ENCODE data around the gene SMIM28.

The SMIM28 gene

GRCh38 chr6:138382498-138383265 is 5.0 kb downstream of the SMIM28 start:
- TF ChIP-seq, protein P1, sequence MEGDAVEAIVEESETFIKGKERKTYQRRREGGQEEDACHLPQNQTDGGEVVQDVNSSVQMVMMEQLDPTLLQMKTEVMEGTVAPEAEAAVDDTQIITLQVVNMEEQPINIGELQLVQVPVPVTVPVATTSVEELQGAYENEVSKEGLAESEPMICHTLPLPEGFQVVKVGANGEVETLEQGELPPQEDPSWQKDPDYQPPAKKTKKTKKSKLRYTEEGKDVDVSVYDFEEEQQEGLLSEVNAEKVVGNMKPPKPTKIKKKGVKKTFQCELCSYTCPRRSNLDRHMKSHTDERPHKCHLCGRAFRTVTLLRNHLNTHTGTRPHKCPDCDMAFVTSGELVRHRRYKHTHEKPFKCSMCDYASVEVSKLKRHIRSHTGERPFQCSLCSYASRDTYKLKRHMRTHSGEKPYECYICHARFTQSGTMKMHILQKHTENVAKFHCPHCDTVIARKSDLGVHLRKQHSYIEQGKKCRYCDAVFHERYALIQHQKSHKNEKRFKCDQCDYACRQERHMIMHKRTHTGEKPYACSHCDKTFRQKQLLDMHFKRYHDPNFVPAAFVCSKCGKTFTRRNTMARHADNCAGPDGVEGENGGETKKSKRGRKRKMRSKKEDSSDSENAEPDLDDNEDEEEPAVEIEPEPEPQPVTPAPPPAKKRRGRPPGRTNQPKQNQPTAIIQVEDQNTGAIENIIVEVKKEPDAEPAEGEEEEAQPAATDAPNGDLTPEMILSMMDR (conservative IDR thresholded peaks at IDR 0.05; ENCODE audit: low read depth, low read length) = no peak
- H2AFZ ChIP-seq (ENCODE audit: low read depth) = no peak overlapping the region
- no peaks in the 10 kb centered on the region for H3K36me3 ChIP-seq (ENCODE audit: insufficient read depth)
- no peaks in the 10 kb centered on the region for H3K79me2 ChIP-seq (ENCODE audit: insufficient read depth, low read depth)
- H3K27ac ChIP-seq = no peak overlapping the region
- no peaks in the 10 kb centered on the region for H3K4me1 ChIP-seq (ENCODE audit: low read depth, poor library complexity, severe bottlenecking)
- no peaks in the 10 kb centered on the region for H4K20me1 ChIP-seq (ENCODE audit: insufficient read depth)
- no peak overlapping the region for H3K4me2 ChIP-seq
- no peak overlapping the region for H3K9ac ChIP-seq
- no peaks in the 10 kb centered on the region for H3K27me3 ChIP-seq (ENCODE audit: insufficient read depth, low read depth)
- H3K4me3 ChIP-seq (IDR thresholded peaks at IDR 0.05; ENCODE audit: insufficient read depth, low read depth, low read length) = no peak overlapping the region

- Histone ChIP-seq H3K4me1 (ENCODE audit: low read depth, poor library complexity, severe bottlenecking) (no peaks in the 10 kb centered on the region), H3K27ac (no peak overlapping the region), H3K27me3 (ENCODE audit: insufficient read depth, low read depth) (no peaks in the 10 kb centered on the region), H4K20me1 (ENCODE audit: insufficient read depth) (no peaks in the 10 kb centered on the region), H3K4me2 (no peak overlapping the region), H3K4me3 (IDR thresholded peaks at IDR 0.05; ENCODE audit: insufficient read depth, low read depth, low read length) (no peak overlapping the region), H3K36me3 (ENCODE audit: insufficient read depth) (no peaks in the 10 kb centered on the region), H2AFZ (ENCODE audit: low read depth) (no peak overlapping the region), H3K9ac (no peak overlapping the region), H3K79me2 (ENCODE audit: insufficient read depth, low read depth) (no peaks in the 10 kb centered on the region)
- TF ChIP-seq, protein P1 (conservative IDR thresholded peaks at IDR 0.05; ENCODE audit: low read depth, low read length) = no peak
Measured at GRCh38 chr6:138383776-138384175, 6.1 kb downstream of the SMIM28 start.

DNA sequence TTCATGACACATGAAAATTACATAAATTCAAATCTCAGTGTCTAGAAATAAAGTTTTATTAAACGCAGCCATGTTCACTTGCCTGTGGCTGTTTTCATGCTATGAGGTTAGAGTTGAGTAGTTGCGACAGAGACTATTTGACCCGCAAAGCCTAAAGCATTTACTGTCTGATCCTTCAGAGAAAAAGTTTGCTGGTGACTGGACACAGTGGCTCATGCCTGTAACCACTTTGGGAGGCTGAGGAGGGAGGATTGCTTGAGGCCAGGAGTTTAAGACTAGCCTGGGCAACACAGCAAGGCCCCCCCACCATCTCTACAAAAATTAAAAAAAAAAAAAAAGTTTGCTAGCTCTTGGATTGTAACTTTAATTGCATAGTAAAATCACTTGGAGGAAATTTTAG is 9.2 kb downstream of the SMIM28 start:
- Histone ChIP-seq H3K4me2 (no peak overlapping the region), H3K9ac (no peak overlapping the region), H3K27me3 (ENCODE audit: insufficient read depth, low read depth) (no peaks in the 10 kb centered on the region), H3K4me3 (IDR thresholded peaks at IDR 0.05; ENCODE audit: insufficient read depth, low read depth, low read length) (no peak overlapping the region), H3K4me1 (ENCODE audit: low read depth, poor library complexity, severe bottlenecking) (no peaks in the 10 kb centered on the region), H3K79me2 (ENCODE audit: insufficient read depth, low read depth) (no peaks in the 10 kb centered on the region), H4K20me1 (ENCODE audit: insufficient read depth) (no peaks in the 10 kb centered on the region), H2AFZ (ENCODE audit: low read depth) (no peak overlapping the region), H3K36me3 (ENCODE audit: insufficient read depth) (no peaks in the 10 kb centered on the region), H3K27ac (no peak overlapping the region)
- TF ChIP-seq, protein P1 (conservative IDR thresholded peaks at IDR 0.05; ENCODE audit: low read depth, low read length) = no peak

DNA sequence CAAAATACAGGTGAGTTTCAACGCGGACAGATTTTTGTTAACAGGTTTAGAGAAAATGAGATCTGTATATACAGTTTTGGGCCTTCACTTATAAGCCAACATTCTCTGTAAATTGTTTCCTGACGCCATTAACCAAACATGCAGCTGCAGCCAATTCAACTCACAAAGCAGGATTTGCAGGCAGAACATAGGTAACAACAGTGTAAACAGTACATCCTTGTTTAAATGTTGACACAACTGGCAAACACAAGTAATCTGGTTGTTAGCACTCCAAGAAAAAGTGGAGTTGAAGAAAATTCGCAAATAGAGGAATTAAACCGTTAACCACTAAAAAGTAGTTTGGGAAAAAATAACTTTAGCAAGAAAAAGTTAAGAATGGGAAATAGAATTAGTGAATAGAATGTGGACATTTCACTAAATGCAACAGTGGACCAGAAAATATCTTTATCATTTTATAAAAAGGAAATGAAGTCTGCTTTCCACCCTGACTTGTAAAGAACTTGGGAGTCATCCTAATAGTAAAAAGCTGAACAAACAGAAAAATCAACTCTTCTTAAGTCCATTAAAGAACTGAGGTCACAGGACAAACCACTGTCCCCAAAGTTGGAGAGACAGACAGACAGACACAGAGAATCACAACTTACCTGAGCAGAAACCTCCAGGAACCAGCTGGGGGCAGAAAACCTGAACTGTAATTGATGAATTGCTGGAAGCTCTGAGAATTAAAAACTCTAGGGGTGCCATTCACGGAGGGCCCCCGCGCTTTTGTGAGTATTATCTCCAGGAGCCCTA is 10.1 kb downstream of the SMIM28 start:
- Histone ChIP-seq H3K4me3 (IDR thresholded peaks at IDR 0.05; ENCODE audit: insufficient read depth, low read depth, low read length) (no peak overlapping the region), H3K27ac (no peak overlapping the region), H2AFZ (ENCODE audit: low read depth) (no peak overlapping the region)

More for the DNA sequence above, 10.1 kb downstream of the SMIM28 start:
- Histone ChIP-seq H3K4me1 (ENCODE audit: low read depth, poor library complexity, severe bottlenecking) (no peaks in the 10 kb centered on the region), H4K20me1 (ENCODE audit: insufficient read depth) (no peaks in the 10 kb centered on the region), H3K36me3 (ENCODE audit: insufficient read depth) (no peaks in the 10 kb centered on the region), H3K4me2 (no peak overlapping the region), H3K79me2 (ENCODE audit: insufficient read depth, low read depth) (no peaks in the 10 kb centered on the region), H3K9ac (no peak overlapping the region), H3K27me3 (ENCODE audit: insufficient read depth, low read depth) (no peaks in the 10 kb centered on the region)
- TF ChIP-seq, protein P1 (conservative IDR thresholded peaks at IDR 0.05; ENCODE audit: low read depth, low read length) = no peak

Data from KMS-11 (cell line).